ENCODE results near the gene GNAQ.

GNAQ gene

DNA sequence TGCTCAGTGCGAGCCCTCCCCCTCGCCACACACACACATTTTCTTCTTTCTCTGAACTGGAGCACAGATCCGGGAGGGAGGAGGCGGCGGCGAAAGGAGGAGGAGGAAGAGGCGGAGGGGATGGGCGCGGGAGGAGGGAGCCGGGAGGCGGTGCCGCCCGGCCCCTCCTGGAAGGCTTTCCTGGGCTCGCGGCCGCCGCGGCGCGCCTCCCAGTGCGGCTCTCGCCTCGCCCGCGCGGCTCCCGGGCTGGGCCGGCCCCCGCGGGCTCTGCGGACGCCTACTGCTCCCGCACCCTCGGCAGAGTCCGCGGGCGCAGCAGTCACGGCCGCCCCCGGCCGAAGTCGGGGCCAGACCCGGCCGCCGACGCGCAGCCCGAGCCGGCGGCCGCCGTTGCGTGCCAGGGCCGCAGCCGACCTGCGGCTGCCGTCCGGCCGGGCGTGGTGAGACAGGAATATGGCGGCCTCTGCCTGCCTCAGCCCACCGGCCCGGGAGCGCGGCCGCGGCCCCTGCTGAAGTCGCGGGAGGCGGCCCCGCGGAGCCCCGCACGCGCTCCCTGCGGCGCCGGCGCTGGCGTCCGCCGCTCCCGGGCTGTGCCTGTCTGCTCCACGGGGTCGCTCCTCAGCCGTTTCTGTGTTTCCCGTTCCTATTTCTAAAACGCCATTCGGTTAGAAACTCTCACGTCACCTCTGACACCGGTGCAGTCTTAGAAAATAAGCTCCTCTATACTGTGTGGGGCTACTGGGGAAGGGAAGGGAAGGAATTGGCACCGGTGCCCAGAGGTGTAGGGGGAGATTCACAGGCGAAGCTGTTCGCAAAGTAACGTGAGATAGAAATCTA is 500 bp upstream of the GNAQ start:
- DNase-seq (ENCODE audit: low read depth, low spot score), result peak; percentile 49

DNA sequence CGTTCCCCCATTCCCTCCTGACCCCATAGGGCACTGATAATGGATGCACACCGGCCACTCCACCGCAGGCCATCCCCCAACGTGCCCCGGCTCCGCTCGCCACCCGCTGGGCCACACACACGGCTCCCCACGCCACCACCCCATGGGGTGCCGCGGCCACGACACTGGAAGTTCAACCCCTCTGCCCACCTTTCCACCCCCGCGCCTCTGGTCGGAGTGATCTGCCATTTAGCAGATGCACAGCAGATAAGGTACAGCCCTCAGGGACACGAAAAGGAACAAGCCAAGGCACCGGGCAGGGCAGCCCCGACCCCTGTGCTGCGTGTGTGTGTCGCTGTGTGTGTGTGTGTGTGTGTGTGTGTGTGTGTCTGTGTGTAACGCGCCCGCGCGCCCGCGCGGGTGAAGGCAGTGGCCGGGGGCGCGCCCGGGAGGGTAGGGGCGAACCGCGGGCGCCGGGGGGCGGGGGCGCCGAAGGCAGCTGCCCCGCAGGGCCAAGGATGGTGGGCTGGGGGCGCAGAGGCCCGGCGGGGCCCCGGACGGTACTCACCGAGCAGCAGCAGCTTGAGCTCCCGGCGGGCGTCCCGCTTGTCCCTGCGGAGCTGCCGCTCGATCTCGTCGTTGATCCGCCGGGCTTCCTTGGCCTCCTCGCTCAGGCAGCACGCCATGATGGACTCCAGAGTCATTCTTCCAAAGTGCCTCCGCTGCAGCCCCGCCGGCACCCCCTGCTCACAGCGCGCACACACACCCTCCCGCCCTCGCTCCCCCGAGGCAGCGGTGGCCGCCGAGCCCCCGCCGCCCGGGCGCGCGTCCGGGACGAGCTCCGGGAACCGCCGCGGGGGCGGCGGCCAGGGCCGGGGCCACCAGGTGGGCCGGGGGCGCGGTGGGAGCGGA is 813 bp downstream of the GNAQ start:
- DNase-seq (ENCODE audit: low read depth, low spot score), result no peak

DNA sequence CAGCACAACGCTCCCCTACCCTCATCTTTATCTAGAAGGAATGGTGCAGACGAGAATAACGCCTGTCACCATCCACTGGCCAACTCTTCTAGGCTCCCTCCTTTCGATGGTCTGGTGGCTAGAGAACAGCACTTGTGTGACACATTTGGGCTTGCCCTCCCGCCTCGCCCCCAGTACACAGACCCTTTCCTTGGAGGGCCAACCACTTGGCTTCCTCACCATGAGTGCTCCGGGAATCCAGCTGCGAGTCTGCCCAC is 1.4 kb downstream of the GNAQ start:
- no peak for DNase-seq (ENCODE audit: low read depth, low spot score)

DNA sequence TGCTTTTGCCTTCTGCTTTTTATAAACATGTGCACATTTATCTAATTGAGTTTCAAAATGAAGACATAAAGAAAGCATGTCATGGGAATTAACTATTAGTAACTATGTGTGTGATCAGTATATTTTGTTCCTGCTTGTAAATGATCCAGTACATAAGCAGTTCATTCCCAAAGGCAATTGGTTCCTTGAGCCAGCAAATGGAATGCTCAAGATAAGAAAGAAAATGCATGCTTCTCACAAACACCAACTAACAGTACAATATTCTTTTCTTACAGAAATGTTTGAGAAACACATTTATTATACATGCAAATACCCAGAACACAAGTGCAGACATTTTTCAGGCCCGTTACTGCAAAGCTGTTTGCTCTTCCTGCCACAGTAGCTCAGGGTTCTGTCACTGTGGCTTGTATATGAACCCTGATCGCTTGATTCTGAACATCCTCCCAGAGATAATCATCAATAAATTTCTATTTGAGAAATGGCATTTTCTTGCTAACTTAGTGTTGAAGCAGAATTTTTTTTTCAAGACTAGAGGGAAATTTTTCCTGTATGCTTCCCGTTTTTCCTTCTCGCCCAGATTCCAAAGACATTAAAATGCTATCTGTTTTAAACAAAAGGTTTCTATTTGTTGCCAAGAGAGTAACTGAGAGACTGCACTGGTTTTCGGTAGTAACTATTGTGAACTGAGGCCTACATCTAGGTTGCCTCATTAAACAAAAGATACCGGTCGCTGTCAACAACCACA is 1.9 kb downstream of the GNAQ start:
- DNase-seq (ENCODE audit: low read depth, low spot score), result no peak

DNA sequence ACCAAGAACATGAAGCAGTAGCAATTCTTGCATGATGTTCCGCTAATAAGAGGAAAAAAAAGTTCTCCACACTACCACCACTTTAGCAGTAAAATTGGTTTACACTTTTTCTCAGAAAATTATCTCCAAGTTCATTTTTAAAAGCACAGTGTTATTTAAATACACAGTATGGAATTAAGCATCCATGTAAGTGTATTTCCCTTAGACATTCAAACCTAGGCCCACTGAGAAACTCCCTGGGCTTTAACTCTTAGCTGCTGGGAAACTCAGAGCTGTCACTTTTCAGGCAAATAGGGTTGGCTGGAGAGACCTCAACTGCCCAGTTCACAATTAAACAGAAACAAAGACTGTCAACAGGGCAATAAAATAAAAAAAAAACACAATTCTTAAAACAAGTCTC is 2.7 kb downstream of the GNAQ start:
- DNase-seq (ENCODE audit: low read depth, low spot score), result no peak

DNA sequence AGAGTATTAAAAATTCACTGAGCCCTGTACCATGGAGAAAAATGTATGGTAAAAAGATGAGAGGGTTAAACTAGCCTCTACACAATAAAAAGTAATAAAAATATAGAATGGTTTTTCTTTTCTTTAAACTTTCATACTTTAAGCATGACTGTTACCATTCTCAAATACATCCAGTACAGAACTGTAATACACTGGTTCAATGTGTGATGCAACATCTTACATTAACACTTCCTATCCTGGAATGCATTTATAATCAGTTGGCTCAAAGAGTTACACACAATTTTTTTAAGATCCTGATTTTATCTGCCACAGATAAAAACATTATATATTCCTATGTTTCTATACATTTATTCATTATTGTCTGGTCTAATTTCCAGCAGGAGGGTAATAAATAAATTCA is 4.7 kb downstream of the GNAQ start:
- DNase-seq (ENCODE audit: low read depth, low spot score), result no peak

DNA sequence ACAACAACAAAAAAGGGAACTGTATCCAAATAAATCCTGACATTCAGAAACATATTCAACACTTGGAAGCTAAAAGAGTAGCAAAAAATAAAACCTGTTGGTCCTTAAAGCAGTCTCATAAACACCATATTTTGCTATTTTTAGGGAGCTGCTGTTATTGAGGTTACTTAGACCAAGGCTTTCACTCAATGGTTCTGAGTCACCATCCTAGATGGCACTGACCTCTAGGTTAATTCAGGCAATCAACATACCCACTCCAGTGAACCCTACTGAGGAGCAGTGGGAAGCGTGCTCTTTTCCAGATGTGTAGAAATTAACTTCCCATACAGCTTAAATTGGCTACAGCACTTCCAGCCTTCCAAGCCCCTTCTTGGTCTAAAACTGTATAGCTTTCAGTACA is 5.2 kb downstream of the GNAQ start:
- DNase-seq (ENCODE audit: low read depth, low spot score), result no peak

DNA sequence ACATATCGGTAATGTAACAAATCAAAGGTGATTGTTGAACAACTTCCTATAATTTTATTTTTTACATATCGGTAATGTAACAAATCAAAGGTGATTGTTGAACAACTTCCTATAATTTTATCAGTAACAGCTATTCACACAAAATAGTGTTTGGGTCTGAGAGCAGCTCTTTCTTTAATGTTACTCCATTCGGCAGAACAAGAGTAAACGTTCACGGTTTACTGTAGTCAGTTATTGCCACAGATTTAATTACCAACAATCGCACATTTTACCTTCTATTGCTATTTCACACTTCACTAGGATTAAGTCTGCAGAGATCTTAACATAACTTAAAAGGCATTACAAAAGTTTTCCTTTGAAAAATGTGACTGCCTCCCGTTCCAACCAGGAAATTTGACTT is 6.4 kb downstream of the GNAQ start:
- DNase-seq (ENCODE audit: low read depth, low spot score), result no peak

DNA sequence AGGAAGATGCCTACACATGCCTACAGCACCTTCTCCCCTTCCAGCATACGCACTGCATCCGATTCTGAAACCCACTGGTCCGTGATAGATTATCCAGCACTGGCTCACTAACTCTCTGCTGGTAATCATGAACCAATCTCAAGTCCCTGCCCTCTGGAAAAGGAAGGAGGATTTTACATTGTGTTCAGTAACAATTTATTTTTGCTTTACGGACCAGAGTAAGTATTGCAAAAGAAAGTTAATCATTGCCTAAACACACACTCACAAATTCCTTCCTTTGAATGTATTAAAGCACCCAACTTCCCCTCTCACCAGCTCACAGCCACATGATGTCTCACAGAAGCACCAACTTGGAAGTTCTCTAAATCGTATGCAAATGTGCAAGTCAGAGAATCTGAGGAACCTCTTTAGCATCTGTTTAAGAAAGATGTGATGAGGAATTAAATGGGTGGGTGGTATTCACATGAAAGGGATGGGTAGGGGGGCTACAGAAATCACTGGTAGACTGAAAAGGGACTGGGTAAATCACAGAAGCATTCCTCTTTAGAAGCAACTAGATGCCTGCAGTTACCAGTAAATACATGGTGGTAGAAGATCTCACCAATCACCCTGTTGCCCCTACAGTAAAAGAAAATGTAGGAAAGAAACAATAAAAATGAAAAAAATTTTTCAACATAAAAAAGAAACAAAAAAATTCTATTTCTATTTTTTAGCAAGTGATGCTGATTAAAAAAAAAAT is 8.4 kb downstream of the GNAQ start:
- DNase-seq (ENCODE audit: low read depth, low spot score), result no peak

DNA sequence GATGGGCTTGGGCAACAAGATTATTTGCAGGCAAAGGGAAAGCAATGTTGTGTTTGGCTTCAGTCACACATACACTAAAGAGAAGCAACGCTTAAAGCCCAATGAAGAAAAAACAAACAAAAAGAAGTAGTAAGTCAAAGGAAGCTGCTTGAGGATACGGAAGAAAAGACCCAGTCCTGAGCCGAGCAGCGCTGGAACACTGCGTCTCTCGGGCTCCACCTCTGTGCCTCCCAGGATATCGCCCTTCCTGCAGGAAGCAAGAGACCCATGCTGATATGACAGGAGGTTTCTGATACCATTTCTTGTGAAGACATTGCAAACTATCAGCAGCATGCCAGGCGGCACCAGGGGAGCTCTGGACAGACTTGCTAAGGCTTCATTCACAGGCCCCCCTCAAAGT is 9.9 kb downstream of the GNAQ start:
- DNase-seq (ENCODE audit: low read depth, low spot score), result no peak

DNA sequence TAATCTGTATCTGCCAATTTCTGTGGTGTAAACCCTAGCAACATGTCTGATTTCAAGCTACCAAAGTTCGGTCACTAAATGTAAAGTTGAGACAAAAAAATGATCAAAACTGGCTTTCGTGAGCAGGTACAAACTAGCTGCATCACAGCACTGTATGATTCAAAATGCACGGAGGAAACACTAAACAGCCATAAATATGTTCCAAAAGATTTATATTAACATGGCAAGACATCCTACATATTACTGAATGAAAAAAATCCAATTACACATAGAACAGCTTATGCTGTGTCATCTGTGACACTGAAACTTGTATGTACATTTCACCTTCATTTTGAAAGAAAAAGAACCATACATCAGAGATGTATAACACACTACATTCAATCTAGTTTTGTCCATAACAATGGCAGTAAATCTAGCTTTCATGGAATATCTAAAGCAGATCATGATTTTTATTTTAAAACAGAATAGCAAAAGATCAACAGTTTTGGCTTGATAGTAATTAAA is 14.4 kb downstream of the GNAQ start:
- no peak for DNase-seq (ENCODE audit: low read depth, low spot score)

DNA sequence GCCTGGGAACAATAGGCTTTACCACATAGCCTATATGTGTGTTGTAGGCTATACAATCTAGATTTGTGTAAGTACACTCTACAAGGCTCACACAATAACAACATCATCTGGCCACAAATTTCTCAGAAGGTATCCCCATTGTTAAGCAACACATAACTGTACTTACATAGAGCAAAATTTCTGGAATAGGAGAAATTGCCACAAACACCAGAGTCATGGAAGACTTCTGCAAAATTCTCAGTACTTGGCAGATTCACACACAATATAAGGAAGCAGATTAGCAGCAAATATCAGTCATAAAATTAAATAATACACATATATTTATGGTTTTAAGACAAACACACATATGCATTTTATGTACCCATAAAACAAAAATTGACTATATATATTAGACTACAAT is 16.4 kb downstream of the GNAQ start:
- DNase-seq (ENCODE audit: low read depth, low spot score), result no peak

DNA sequence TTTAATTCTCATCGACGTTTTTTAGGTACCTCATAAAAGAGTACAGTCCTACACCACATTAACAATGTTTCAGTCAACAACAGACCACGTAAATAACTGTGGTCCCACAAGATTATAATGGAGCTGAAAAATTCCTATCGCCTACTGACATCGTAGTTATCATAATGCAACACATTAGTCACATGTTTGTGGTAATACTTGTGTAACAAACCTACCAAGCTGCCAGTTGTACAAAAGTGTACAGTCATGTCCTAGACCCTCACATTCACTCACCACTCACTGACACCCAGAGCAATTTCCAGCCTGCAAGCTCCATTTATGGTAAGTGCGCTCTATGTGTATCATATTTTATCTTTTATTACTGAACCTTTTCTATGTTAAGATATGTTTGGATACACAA is 16.8 kb downstream of the GNAQ start:
- DNase-seq (ENCODE audit: low read depth, low spot score), result no peak

DNA sequence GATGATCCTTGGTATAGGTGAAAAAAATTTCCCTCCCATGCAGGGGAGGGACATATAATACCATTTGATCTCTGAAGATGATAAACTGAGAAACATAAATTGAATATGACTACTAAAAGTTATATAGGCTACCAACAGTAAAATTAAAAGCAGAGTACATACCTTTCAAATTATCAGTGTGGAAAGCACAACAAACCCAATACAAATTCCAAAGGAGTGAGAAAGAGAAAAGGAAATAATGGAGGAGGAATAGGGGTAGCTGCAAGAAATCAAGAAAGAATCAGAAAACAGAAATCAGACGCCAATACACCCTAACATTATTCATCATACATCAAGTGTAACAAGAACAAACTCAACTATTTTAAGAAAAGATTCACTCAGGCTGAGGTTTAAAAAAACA is 17.7 kb downstream of the GNAQ start:
- no peak for DNase-seq (ENCODE audit: low read depth, low spot score)

DNA sequence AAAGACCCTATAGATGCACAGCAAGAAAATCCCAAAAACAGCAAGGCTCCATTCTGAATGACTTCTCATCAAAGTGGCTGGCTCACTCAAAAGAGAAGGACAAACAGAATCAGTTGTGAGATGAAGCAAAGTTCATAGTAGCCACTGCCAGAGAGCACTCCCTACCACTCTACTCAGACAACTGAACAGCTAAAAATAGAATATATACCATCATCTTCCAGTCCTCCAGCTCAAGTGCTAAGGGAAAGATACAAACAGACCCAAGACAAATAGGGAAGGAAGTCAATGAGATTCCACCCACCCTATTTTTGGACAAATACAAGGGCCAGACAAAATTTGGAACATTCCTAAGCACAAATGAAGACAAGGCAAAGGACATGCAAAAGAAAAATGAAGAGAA is 20.6 kb downstream of the GNAQ start:
- no peak for DNase-seq (ENCODE audit: low read depth, low spot score)

DNA sequence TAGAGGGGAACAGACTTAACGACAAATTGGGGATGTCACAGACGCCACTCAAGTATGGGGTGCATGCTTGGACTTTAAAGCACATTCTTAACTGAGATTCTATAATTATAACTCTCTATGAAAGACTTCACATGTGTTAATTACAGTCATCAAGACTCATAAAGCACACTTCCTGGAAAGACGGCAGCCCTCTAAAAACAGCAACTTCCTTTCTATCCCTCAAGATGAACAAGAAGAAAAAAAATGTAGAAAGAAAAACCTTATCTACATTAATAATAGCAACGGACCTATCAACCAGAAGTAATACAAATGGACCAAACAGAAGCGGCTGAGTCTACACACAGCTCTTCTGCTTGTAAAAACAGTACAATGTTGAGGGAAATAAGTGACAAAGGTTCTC is 21.2 kb downstream of the GNAQ start:
- DNase-seq (ENCODE audit: low read depth, low spot score), result no peak

DNA sequence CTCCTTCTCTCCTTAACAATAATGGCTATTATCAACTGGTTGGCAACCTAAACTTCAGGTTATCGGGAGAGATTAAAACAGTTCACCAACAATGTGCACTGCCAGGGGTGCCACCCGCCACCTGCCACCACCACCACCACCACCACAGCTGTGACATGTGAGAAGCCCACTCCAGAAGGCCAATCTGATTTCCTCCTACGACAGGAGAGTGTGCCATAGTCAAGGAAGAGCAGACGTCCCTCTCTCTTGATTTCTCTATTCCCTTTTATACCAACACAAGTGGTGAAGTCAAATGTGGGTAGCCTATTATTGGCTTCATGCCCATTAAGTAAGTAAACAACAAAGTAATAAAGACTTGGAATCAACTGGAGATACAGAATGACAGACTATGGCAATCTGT is 22.4 kb downstream of the GNAQ start:
- no peak for DNase-seq (ENCODE audit: low read depth, low spot score)

DNA sequence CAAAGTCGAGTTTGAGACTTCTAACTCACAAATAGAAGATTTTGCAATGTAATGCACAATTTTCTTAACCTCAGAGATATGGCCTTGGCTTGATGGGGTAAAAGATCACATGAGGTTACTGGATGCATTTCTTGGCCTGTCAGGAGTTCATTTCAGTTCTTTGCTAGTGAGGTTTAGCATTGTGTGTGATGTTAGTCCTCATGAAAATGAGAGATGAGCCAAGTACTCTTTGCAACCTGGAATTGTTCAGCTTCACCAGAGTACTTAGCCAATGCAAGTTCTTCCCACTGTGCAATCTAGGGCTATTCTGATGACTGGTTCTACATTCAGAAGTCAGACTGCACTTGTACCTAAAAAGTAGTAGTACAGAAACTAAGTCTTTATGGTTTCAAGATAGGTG is 24.9 kb downstream of the GNAQ start:
- DNase-seq (ENCODE audit: low read depth, low spot score), result no peak

DNA sequence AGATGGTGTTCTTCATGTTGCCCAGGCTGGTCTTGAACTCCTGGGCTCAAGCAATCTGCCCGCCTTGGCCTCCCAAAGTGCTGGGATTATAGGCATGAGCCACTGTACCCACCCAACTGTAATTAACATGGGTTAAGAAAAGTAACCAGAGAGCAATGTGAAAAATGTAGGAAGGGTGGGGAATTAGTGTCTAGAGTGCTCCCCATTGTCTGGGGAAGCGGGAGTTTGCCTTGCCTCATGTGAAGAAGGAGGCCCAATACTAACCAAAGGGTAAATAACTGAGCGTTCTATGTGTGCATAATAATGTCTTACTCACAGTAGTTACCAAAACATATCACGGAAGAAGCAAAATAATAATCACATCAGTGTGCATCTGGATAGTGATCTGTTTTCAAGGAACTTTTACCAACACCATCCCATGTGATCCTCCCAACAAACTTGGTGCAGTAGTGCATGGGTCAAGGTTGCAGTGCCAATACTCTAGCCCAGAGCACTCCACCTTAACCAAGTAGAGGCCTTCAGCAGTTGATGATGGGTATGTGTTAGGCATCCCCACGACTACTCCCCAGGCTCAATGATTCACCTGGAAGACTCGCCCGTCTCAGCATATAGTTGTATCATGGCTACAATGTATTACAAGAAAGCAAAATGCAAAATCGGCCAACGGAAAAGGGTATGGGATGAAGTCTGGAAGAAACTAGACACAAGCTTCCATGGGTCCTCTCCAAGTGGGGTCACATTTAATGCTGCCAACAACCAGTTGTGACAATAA is 26.2 kb downstream of the GNAQ start:
- no peak for DNase-seq (ENCODE audit: low read depth, low spot score)

DNA sequence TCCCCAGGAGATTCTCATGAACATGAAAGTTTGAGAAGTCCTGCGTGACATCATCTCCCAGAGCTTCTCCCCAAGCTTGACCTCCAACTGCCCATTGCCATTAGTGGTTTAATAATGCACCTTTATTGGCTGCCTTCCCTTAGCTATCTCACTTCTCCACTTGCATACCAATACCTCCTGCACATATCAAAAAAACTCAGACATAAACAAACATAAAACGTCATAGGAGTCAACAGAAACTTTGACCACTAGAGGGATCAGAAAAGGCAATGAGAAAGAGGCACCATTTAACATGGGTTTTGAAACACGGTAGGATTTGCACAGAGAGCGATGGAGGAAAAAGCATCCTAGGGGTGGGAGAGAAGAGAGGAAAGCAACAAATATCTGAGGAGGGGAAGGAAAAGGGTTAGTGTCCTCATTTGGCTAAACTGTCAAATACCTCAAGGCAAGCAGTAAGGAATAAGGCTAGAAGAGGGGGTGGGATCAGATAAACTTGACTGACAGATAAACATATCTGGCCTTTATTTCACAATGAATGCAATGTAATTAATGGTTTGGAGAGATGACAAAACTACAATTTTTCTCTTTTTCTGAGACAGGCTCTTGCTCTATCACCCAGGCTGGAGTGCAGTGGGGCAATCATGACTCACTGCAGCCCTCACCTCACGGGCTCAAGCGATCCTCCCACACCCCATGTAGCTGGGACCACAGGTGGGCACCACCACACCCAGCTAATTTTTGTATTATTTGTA is 27.0 kb downstream of the GNAQ start:
- no peak for DNase-seq (ENCODE audit: low read depth, low spot score)
